HG03159 (cell line): Measurements from ENCODE around the gene TPCN2.
"Not testable (repeated sequence)": the region's sequence is repeated elsewhere in the genome, so short reads cannot be mapped to it uniquely, and the experiment has no call there.

ENCODE experiments used
- ATAC-seq: cut with Tn5 transposase; IDR thresholded peaks from one replicate; pipeline ENCODE4 v1.9.1; 2021; ENCODE audit warnings: mild to moderate bottlenecking, moderate library complexity; ENCODE audit not compliant: unreplicated experiment

Gene TPCN2

DNA sequence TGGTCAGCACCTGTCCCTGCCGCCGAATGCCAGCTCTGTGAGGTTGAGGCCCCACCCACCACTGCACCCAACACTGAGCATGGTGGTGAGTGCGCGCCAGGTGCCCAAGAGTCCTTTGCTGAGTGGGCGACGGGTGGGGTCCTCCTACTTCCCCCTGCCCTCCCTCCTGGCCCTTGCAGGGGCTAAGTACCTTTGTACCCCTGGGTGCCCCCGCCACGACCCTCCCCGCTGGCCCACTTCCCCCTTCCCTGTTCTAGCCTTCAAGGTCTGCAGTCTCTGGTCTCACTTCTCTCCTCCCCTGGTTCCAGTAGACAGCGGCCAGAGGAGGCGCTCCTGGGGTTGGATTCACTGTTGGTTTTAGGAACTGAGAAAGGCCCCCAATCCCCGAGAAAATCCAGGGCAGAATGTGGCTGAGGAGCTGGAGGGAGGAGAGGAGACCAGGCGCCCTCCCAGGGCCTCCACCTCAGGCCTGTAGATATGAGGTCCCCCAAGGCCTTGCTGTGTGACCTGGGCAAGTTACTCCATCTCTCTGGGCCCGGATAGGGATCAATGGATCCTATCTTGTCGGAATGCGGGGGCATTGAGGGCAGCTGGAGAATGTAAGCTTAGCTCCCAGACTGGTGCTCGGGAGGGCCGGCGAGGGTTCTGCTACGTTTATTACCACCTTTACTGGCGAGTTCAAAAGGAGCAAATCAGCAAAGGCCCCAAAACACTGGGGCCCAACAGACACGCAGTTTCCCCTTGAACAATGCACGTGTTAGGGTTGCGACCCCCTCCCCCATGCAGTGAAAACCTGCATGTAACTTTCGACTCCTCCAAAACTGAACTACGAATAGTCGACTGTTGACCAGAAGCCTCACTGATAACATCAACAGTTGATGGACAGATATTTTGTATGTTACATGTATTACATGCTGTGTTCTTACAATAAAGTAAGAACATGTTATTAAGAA, 75.1 kb downstream of the TPCN2 start:
- ATAC-seq, result no peak

DNA sequence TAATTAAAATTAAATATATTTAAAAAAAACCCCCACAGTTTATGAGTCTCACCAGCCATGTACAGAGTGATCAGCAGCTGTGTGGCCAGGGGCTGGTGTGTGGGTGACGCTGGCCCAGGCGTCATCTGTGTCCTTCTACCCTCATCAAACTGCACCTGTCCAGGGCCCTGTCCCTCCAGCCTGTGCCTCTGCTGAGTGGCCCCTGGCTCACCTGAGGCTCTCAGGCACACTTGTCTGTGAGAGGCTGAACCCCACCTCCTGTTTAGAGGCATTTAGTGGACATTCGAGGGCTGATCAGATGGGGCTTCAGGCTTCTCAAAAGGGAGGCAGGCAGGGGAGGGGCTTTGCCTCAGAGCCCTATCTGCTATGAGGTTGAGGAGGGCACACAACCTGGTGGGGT, 77.1 kb downstream of the TPCN2 start:
- no peak for ATAC-seq

DNA sequence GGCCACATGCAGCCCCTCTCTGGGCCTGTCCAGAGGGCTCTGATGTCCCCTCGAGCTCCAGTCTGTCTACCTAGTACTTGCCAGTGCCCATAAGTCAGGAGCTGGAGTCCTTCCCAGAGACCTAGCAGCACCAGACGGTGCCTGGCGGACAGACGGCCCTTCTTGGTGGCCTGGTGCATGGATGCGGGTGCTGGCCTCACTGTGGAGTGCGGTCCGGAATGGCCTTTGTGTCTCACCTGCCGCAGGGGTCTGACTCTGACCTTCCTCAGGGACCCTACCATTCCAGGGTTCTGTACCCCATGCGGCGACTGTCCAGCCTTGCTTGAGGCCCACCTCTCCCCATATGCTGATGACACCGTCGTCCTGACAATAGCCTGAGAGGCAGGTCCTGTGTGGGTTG, 77.6 kb downstream of the TPCN2 start:
- no peak for ATAC-seq

DNA sequence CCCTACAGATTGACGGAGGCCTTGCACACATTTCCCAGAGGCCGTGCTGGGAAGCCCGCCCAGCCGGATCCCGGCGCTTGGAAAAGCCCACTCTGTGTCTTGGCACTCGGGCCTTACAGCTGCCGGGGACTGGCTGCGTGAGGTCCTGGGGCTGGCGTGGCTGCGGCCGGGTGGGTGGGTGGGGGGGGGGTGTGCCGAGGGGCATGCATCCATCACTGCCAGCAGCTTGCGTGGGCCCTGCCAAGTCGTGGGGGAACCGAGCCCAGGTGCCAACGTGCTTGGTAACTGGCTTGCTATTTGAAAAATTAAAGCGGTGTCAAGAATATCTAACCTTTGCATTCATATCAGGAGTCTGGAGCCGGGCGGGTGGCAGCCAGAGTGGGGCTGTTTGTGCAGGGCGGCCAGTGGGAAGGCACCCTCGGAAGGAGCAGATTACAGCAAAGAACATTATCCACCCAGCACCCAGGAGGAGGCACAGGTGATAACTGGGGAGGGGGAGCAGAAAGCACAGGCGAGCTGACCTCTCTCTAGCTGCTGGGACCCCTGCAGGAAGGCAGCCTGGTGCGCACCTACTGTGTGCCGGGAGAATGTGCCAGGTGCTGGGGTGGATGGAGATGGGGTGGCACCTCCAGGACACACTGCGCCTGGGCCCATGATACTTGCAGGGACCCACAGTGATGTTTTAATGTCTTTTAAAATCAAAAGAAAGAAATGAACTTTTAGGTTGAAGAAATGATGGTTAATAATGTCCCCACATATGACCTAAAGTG, 78.5 kb downstream of the TPCN2 start:
- no peak for ATAC-seq

DNA sequence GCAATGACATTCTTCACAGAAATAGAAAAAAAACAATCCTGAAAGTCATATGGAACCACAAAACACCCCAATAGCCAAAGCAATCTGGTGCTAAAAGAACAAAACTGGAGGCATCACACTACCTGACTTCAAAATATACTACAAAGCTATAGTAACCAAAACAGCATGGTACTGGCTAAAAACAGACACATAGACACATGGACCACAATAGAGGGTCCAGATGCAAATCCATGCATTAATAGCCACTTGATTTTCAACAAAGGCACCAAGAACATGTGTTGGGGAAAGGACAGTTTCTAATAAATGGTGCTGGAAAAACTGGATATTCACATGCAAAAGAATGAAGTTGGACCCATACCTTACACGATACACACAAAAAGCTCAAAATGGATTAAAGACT, 79.2 kb downstream of the TPCN2 start:
- no peak for ATAC-seq

DNA sequence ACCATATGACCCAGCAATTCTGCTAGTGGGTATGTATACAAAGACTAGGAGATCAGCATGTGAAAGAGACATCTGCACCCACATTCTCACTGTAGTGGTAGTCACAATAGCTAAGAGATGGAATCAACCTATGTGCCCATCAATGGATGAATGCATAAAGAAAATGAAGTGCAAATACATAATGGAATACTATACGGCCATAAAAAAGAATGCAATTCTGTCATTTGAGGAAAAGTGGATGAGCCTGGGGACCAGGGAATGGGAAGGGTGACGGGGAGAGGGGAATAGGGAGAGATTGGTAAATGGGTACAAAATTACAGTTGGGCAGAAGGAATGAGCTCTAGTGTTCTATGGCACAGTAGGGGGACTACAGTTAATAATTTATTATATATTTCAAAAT, 80.3 kb downstream of the TPCN2 start:
- ATAC-seq, result no peak

DNA sequence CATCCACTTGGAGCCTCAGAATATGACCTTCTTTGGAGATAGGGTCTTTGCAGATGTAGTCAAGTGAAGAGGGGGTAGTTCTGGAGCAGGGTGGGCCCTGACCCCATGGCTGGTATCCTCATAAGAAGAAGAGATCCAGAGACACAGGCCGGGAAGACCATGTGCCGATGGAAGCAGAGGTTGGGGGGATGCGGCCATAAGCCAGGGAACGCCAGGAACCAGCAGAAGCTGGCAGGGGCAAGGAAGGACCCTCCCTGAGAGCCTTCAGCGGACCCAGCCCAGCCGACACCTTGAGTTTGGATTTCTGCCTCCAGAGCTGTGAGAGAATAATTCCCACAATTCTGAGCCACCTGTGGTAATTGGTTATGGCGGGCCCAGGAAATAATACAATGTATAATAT, 80.9 kb downstream of the TPCN2 start:
- no peak for ATAC-seq

DNA sequence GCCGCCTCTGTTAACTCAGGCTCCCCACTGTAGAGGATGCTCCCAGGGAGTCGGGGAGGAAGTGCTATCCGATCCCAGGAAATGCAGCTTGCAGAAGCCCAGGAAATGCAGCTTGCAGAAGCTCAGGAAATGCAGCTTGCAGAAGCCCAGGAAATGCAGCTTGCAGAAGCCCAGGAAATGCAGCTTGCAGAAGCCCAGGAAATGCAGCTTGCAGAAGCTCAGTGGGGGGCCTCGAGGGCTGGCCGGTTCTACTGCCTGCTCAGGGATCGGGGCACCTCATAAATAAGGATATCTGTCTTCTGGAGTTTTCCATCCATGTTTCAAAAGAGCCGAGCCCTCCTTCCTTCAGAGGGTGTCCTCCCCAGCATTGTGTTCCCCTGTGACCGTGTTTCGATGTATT, 81.9 kb downstream of the TPCN2 start:
- ATAC-seq, result no peak

DNA sequence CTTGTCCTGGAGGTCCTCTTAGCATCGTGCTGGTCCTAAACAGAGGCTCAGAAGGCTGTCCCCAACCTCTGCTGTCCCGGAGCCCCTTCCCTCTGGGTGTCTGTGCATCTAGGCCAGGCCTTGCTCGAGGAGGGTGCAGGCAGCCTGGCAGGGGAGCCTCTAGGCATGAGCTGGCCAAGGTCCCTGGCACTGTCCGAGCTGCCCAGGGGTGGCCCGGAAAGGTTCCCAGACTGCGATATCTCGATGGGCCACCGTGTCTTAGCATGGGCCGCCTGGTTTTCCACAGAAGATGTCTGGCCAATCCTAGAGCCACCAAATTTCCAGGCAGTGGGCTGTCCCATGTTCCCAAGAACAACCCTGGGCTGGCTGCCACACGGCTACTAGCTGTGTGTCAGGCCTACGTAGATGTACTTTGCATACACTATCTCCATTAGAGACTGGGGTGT, 82.4 kb downstream of the TPCN2 start:
- no peak for ATAC-seq

DNA sequence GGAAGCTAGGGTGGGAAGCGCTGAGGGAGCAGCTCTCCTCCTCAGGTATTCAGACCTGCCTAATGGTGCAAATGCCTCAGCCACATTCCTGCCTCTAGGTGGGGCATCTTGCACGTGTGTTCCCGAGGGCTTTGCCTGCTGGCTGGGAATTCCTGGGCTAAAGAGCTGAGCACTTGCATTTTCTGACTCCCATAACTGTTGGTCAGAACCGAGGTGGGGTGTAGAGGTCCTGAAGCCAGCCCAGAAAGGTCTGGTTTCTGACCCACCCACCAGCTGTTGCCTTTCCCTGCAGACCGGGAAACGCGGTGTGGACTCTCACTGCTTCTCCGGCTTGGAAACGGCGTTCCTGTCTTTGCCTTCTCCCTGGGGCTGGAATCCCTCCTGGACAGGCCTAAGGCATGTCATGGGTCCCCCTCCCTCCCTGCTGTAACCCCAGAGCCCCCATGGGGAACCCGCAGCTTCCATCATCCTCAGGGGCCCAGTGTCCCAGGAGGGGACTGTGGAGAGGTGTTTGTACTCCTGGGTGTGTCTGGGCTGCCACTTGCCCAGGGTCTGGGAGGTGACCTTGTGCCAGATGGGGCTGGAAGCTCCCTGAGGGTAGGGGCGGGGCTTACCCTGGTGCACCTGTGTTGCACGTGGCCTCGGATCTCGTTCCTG, 83.0 kb downstream of the TPCN2 start:
- ATAC-seq, result no peak

DNA sequence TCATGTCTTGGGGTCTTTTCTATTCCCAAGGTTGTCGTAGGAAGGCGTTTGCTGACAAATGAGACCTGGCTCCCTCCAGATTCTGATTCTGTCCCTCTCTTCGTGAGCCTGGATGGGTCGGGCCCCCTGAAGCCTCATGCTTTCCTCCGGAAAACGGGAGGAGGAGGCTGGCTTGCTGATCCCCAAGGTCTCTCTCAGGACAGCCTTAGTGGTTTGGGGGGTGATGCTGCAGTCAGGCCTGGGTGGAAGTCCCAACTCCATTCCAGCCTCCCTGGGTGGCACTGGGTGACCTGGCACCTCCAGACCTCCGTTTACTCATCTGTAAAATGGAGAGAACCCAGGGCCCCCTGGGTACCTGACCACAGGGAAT, 83.6 kb downstream of the TPCN2 start:
- ATAC-seq, result no peak

DNA sequence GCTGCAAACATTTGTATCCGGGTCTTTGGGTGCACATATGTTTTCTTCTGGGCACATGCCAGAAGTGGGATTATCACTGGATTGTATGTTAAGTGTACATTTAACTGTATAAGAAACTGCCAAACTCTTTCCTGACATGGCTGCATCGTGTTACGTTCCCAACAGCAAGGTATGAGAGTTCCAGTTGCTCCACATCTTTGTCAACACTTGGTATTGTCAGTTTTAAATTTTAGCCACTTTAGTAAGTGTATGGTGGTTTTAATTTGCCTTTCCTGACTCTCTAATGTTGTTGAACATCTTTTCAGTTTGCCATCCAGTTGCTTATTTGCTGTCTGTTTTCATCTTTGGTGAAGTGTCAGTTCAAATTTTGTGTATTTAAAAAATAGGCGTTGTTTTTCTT, 84.5 kb downstream of the TPCN2 start:
- no peak for ATAC-seq

DNA sequence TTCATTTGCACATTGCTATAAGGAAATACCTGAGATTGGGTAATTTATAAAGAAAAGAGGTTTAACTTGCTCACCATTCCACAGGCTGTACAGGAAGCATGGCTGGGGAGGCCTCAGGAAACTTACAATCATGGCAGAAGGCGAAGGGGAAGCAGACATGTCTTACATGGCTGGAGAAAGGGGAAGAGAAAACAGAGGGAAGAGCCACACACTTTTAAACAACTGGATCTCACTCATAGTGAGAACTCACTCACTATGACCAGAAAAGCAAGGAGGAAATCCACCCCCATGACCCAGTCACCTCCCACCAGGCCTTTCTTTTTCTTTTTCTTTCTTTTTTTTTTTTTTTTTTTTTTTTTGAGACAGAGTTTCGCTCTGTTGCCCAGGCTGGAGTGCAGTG, 85.5 kb downstream of the TPCN2 start:
- ATAC-seq, result not testable (repeated sequence)

DNA sequence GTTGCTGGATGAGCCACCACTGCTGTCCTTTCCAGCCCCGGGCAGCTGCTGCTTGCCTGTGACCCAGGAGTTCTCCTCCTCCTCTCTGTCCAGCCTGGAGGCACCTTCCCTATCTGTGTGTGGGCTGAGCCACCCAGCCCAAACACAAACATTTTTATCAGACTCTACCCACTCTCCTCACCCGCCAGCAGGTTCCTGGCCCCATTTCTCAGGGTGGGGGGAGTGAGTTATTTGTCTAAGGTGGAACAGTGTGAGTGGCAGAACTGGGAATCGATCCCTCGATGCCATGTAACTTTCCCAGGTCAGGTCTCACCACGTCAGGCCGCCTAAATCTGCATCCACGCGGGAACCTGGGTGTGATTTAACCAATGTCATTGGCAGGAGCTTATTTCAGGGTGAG, 86.2 kb downstream of the TPCN2 start:
- ATAC-seq, result no peak

DNA sequence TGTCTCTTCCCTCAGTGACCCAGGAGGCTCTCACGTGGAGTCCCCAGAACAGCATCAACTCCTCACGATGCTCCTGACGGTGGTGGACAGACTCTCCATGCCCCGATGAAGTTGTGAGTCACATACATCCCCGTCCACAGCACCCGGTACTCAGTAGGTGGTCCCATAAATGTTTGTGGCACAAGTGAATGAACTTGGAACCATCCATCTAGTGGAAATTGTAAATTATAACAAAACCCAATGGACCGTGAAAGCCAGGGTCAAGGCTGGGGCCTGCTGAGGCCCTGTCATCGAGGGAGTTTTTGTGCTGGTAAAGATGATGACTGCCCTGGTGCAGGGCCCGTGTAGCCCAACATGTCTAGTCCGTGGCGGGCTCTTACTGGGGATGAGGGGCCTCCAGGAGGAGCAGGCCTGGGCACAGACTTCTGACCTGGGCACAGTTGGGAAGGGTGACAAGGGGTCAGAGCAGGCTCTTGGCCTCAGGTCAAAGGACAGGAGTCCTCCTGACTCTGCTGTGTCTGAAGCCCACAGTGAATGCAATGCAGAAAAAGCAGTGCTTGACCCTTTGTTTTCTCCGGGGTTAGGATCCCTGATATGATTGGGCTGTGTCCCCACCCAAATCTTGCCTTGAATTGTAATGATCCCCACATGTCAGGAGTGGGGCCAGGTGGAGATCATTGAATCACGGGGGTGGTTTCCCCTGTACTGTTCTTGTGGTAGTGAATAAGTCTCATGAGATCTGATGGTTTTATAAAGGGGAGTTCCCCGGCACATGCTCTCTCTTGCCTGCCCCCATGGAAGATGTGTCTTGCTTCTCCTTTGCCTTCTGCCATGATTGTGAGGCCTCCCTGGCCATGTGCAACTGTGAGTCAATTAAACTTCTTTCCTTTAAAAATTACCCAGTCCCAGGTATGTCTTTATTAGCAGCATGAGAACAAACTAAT, 87.0 kb downstream of the TPCN2 start:
- no peak for ATAC-seq

DNA sequence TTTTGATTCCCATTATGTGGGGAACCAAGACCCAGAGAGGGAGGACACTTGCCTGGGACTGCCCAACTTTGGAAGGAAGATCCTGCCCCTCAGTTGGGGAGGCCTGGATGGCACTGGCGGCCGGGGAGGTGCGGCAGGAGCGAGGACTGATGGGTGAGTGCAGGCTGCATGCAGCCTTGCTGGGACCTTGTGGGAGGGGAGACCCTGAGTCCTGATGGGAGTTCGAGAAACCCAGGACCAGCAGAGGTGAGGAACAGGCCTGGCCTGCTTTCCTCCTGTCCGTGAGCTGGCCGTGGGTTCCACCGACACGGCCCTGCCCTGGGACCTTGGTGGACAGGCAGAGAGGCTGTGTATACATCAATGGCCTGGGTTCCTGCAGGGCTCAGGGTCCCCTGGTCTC, 87.7 kb downstream of the TPCN2 start:
- ATAC-seq, result no peak

DNA sequence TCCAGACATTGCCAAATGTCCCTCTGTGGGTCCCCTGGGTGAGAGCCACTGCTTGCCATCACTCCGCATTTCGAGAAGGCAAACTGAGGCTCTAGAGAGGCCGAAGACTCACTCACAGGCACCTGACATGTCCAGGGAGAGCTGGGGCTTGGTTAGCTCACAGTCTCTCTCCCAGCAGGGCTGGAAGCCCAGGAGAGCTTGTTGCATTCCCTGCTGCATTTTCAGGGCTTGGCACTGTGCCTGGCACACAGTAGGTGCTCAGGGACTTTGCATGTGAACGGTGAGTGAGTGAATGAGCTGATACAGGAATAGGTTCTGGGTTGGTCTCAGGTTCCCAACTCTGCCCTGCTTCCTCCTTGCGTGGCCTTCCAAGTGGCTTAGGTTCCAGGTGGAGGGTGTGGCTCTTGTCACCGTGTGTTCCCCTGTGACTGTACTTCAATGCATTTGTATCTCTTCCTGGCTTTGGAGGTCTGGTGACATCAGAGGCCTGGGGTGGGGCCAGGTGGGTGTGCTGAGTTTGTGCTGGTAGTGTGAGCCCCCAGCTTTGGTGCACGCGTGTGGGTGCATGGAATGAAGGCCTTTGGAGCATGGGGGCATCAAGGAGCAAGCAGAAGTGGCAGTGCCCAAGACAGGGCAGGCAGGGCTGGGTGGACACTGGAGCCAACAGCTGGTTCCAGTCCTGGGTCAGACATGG, 88.6 kb downstream of the TPCN2 start:
- no peak for ATAC-seq

DNA sequence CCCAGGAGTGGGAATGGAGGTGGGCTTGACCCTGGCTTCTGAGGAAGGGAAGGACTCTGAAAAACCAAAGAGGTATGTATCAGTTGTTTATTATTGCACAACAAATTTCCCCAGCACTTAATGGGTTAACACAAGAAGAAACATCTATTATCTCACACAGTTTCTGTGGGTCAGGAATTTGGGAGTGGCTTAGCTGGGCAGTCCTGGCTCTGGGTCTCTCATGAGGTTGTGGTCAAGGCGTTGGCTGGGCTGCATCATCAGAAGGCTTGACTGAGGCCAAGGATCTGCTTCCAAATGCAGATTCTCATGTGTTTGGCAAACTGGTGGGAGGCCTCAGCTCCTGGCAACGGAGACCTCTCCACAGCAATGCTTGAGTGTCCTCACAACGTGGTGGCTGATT, 89.5 kb downstream of the TPCN2 start:
- ATAC-seq, result no peak

DNA sequence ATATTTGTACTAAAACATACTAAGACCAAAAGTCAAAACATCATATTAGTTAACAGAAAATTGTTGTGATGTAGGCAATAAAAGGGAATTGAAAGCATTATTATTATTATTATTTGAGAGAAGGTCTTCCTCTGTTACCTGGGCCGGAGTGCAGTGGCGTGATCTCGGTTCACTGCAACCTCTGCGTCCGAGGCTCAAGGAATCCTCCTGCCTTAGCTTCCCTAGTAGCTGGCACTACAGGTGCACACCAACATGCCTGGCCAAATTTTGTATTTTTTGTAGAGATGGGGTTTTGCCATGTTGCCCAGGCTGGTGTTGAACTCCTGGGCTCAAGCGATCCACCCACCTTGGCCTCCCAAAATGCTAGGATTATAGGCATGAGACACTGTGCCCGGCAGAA, 91.4 kb downstream of the TPCN2 start:
- ATAC-seq, result not testable (repeated sequence)

DNA sequence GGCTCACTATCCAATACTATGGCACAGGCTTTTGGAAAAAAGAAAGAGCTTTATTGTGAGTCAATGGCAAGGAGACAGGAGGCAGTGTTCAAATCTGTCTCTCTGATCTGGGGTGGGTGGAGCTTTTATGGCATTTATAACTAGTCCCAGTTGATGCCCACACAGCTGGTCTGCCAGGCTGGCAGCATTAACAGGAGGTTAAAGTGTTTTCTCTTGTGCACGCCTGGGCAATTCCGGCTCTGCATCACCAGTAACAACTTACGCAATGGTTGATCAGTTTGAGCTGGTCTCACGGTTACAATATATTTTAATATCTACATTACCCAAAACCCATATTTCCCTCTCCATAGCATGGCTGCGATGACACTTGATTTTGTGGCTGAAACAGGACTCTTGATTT, 91.9 kb downstream of the TPCN2 start:
- ATAC-seq, result no peak
